K562 (cell line): ENCODE data around the gene USP49. TPM values are rescaled to one million over a fixed set of nuclear protein-coding genes. Genes with fewer than 3 reads are reported as not detected.

Experiments
- BRD4 ChIP-seq: fragments of 200-600 bp; sonication (generic); IDR thresholded peaks from 2 replicates; pipeline ENCODE4 v1.6.1; 2017; ENCODE audit warnings: inconsistent platforms
- CAMTA2 ChIP-seq: fragments of 250-450 bp; sonication (Bioruptor Pico); conservative IDR thresholded peaks from 2 replicates; pipeline ENCODE4 v1.5.1; 2022
- E2F8 ChIP-seq: fragments of 450-650 bp; IDR thresholded peaks from 2 replicates; pipeline ENCODE4 v1.7.1; 2018; ENCODE audit warnings: mild to moderate bottlenecking, low read depth; ENCODE audit not compliant: partially characterized antibody
- HNRNPLL ChIP-seq: fragments of 200-400 bp; formaldehyde crosslinking; IDR thresholded peaks from 2 replicates; pipeline ENCODE4 v1.6.1; 2017; ENCODE audit warnings: low read length, low read depth, mild to moderate bottlenecking; ENCODE audit not compliant: poor library complexity, severe bottlenecking
- IRF1 ChIP-seq: sonication (generic); formaldehyde crosslinking; IDR thresholded peaks from 2 replicates; pipeline ENCODE4 v1.8.0; 2022; ENCODE audit warnings: missing genetic modification reagents, mild to moderate bottlenecking, borderline replicate concordance
- NCOA1 ChIP-seq: fragments of 450-650 bp; IDR thresholded peaks from 2 replicates; pipeline ENCODE4 v1.6.1; 2016; ENCODE audit warnings: low read depth
- PTRF ChIP-seq: fragments of 450-650 bp; IDR thresholded peaks from 2 replicates; pipeline ENCODE4 v1.6.1; 2016; ENCODE audit warnings: mild to moderate bottlenecking, missing genetic modification characterization, missing compliant biosample characterization
- SMAD2 ChIP-seq: fragments of 150-350 bp; IDR thresholded peaks from 2 replicates; pipeline ENCODE4 v1.6.1; 2014; ENCODE audit warnings: low read depth, mild to moderate bottlenecking, low read length
- TRIM24 ChIP-seq, 2 experiments: fragments of 450-650 bp; IDR thresholded peaks; 2 replicates each; pipeline ENCODE4 v1.6.1; 2016
- ZFP91 ChIP-seq: sonication (generic); formaldehyde crosslinking; IDR thresholded peaks from 2 replicates; pipeline ENCODE4 v1.8.0; 2022; ENCODE audit warnings: mild to moderate bottlenecking, missing genetic modification reagents
- ZNF175 ChIP-seq: fragments of 200-800 bp; sonication (Bioruptor generic); IDR thresholded peaks from 2 replicates; pipeline ENCODE4 v1.6.1; 2016; ENCODE audit warnings: low read depth, mild to moderate bottlenecking, missing genetic modification characterization, missing compliant biosample characterization
- ZNF232 ChIP-seq: sonication (generic); formaldehyde crosslinking; IDR thresholded peaks from 2 replicates; pipeline ENCODE4 v1.8.0; 2022; ENCODE audit warnings: mild to moderate bottlenecking, missing genetic modification reagents
- ZNF384 ChIP-seq: IDR thresholded peaks from 2 replicates; pipeline ENCODE4 v1.6.1; 2012; ENCODE audit warnings: low read depth, low read length, improper control_type of control experiment
- ZNF584 ChIP-seq: fragments of 200-800 bp; sonication (Bioruptor generic); IDR thresholded peaks from 2 replicates; pipeline ENCODE4 v1.6.1; 2016; ENCODE audit warnings: low read depth, mild to moderate bottlenecking, missing genetic modification characterization, missing compliant biosample characterization
- ZNF655 ChIP-seq: fragments of 250-450 bp; sonication (Bioruptor Pico); IDR thresholded peaks from 2 replicates; pipeline ENCODE4 v1.5.0; 2021
- ZZZ3 ChIP-seq: fragments of 450-650 bp; IDR thresholded peaks from 2 replicates; pipeline ENCODE4 v1.6.1; 2016; ENCODE audit warnings: antibody characterized with exemption, mild to moderate bottlenecking, moderate library complexity
- polyA plus RNA-seq, 8 experiments: library from polyadenylated mRNA; depleted of rRNA in 4 of 8; stranded (reverse) in 5 of 8; unstranded in 3 of 8; fragments of >200 nt; fragmentation: Nextera tagmentation in 2 of 8; fragmentation: Illumina TruSeq in 1 of 8; extraction: Ambion mirVana in 2 of 8; extraction: Trizol in 1 of 8; gene quantifications; 2 replicates each; pipeline versions ENCODE4 v1.2.1 to v1.2.3, GENCODE V29; 2011 to 2014; ENCODE audit warnings: inconsistent platforms in 1 of 8, missing spikeins in 1 of 8
- total RNA-seq, 7 experiments: library from RNA; depleted of rRNA in 6 of 7; stranded (reverse); fragments of >200 nt in 6 of 7; fragmentation: Illumina TruSeq in 2 of 7; extraction: Trizol in 2 of 7; gene quantifications; 2 replicates each; pipeline versions ENCODE4 v1.2.1 to v1.2.3, GENCODE V29; 2011 to 2021; ENCODE audit warnings: low replicate concordance in 1 of 7
- TF ChIP-seq, protein P1 (sequence below): fragments of 450-650 bp; IDR thresholded peaks from 2 replicates; pipeline ENCODE4 v1.6.1; 2017; ENCODE audit warnings: antibody characterized with exemption

USP49 gene
- total and polyA plus RNA-seq, 9 of the 15 experiments (the other 6 are each of a cell fraction or from before 2014, with no cell fraction given) = 1.0 to 9.9 (median 6.5) TPM

- TF ChIP-seq ZNF655 (CRISPR knock-in tag) (no peak), SMAD2 (no peak), PTRF (tag) (no peak), ZZZ3 (no peak), HNRNPLL (no peak), ZFP91 (CRISPR knock-in tag) (no peak), ZNF232 (CRISPR knock-in tag) (no peak), CAMTA2 (no peak), ZNF384 (0 out of 2 replicates have a peak, but pooled peaks have one; percentile 18), TRIM24 (IDR thresholded peaks at IDR 0.05) (no peak), NCOA1 (no peak), E2F8 (no peak), ZNF584 (CRISPR knock-in tag) (no peak), IRF1 (CRISPR knock-in tag) (no peak), BRD4 (no peak), ZNF175 (CRISPR knock-in tag) (no peak)
- TF ChIP-seq, protein P1, sequence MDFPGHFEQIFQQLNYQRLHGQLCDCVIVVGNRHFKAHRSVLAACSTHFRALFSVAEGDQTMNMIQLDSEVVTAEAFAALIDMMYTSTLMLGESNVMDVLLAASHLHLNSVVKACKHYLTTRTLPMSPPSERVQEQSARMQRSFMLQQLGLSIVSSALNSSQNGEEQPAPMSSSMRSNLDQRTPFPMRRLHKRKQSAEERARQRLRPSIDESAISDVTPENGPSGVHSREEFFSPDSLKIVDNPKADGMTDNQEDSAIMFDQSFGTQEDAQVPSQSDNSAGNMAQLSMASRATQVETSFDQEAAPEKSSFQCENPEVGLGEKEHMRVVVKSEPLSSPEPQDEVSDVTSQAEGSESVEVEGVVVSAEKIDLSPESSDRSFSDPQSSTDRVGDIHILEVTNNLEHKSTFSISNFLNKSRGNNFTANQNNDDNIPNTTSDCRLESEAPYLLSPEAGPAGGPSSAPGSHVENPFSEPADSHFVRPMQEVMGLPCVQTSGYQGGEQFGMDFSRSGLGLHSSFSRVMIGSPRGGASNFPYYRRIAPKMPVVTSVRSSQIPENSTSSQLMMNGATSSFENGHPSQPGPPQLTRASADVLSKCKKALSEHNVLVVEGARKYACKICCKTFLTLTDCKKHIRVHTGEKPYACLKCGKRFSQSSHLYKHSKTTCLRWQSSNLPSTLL = no peak
Measured at GRCh38 chr6:41901882-41902519, 6.8 kb upstream of the USP49 start (continued).
